ENCODE results near the gene TMEM98. TPM values are rescaled to one million over a fixed set of nuclear protein-coding genes. Genes with fewer than 3 reads are reported as not detected.
"Not testable (repeated sequence)": the region's sequence is repeated elsewhere in the genome, so short reads cannot be mapped to it uniquely, and the experiment has no call there.

TMEM98 gene
- total RNA-seq, 2 experiments from 2014 or later, result 2.7 to 4.4 TPM

DNA sequence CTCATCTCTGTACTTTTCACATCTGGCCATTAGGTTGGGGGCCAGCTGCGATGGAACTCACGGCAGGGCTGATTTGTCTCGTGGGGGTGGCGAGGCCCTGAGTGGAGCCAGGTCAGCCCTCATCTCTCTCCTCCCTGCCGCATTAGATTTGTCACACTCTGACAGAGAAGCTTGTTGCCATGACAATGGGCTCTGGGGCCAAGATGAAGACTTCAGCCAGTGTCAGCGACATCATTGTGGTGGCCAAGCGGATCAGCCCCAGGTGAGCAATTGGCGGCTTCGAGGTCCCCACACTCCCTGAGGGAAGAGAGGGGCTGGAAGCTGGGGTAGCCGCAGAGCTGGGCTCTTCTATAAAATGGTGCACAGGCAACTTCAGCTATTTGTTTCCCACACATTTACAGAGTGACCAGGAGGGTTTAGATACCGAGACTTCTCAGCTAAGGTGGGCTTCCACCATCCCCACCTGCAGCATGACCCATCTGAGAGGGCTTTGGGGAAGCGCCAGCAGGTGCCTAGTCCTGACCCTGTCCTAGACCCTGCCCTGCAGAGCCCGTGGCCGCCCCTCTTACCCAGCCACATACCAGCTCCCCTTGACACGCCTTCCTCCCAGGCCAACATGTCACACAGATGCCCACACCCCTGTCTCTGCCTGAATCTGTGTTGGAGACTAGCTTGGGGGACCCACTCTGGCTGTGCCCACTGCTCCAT is 8.4 kb downstream of the TMEM98 start:
- ChIA-PET POLR2A (interaction anchor here (0.9 to 1.4 kb wide), 2 partner anchors 26 to 141 kb away, joined by 3 to 4 read pairs; no protein-coding TSS in a partner anchor), CTCF (interaction anchor here (0.7 to 6.9 kb wide), 16 partner anchors 10 to 277 kb away, joined by 3 to 64 read pairs (median 4); partner anchors contain the start of gene MYO1D)
- DNase-seq, result no peak

DNA sequence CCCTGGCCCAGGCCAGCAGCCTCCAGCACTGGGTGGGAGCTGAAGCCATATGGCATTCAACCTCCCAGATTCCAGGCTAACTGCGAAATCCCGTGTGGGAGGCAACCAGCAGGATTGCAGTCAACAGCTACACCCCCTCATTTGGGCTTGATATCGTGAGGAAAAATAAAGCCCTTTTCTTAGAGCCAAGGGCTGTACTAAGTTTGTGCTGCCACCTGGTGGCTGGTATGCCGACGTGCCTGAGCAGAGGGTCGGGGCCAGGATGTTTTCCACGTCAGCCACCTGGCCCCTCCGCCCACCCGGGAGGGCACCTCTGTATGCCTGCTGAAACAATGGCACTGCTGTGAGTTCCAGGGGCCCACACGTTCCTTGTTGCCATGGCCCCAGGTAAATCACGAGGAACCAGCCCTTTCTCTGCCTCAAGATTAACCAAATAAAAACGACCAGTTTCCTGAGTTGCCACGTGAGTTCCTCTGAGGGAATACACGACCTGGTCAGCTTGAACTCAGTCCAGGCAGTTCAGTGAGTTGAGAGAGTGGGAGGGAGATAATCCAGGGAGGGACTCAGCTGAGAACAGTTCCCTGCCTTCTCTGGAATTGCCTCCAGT is 9.0 kb downstream of the TMEM98 start:
- POLR2A ChIA-PET, result interaction anchor here (0.9 kb wide), 1 partner anchor 142 kb away, joined by 3 read pairs; no protein-coding TSS in a partner anchor

More for the DNA sequence above, 8.4 kb downstream of the TMEM98 start:
- H3K27me3 Mint-ChIP-seq, result peaks cover 18% of the 10 kb centered on the region
- peaks cover 6% of the 10 kb centered on the region for H3K4me1 Mint-ChIP-seq
- no peaks in the 10 kb centered on the region for H3K36me3 Mint-ChIP-seq (ENCODE audit: low read depth)
- H3K9me3 Mint-ChIP-seq, result peaks cover under 1% of the 10 kb centered on the region
- H3K4me3 Mint-ChIP-seq, result no peak overlapping the region
- H3K27ac Mint-ChIP-seq, result no peak overlapping the region

DNA sequence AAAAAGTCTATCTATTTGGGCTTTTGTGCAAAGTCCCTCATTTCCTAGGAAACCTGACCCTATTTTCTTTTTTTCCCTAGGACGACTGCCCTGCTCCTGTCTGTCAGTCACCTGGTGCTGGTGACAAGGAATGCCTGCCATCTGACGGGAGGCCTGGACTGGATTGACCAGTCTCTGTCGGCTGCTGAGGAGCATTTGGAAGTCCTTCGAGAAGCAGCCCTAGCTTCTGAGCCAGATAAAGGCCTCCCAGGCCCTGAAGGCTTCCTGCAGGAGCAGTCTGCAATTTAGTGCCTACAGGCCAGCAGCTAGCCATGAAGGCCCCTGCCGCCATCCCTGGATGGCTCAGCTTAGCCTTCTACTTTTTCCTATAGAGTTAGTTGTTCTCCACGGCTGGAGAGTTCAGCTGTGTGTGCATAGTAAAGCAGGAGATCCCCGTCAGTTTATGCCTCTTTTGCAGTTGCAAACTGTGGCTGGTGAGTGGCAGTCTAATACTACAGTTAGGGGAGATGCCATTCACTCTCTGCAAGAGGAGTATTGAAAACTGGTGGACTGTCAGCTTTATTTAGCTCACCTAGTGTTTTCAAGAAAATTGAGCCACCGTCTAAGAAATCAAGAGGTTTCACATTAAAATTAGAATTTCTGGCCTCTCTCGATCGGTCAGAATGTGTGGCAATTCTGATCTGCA is 12.9 kb downstream of the TMEM98 start:
- Mint-ChIP-seq H3K4me1 (peaks cover 6% of the 10 kb centered on the region), H3K27ac (no peak overlapping the region), H3K36me3 (ENCODE audit: low read depth) (no peaks in the 10 kb centered on the region), H3K4me3 (no peak overlapping the region), H3K9me3 (peaks cover 2% of the 10 kb centered on the region), H3K27me3 (peaks cover 7% of the 10 kb centered on the region)
- CTCF ChIA-PET, result interaction anchor here (0.6 to 6.9 kb wide), 9 partner anchors 12 to 162 kb away, joined by 3 to 64 read pairs (median 4); partner anchors contain the start of gene MYO1D
- no peak for DNase-seq
- POLR2A ChIA-PET, result no interaction called here

More for the DNA sequence above, 9.0 kb downstream of the TMEM98 start:
- no peaks in the 10 kb centered on the region for H3K36me3 Mint-ChIP-seq (ENCODE audit: low read depth)
- peak; percentile 69 for DNase-seq
- peak overlapping the region; percentile 10 for H3K4me3 Mint-ChIP-seq
- H3K9me3 Mint-ChIP-seq, result peaks cover 2% of the 10 kb centered on the region
- peaks cover 6% of the 10 kb centered on the region for H3K4me1 Mint-ChIP-seq
- no peak overlapping the region for H3K27ac Mint-ChIP-seq
- CTCF ChIA-PET, result interaction anchor here (0.9 to 6.9 kb wide), 11 partner anchors 18 to 278 kb away, joined by 3 to 64 read pairs (median 5); partner anchors contain the start of gene MYO1D
- H3K27me3 Mint-ChIP-seq, result peaks cover 13% of the 10 kb centered on the region

DNA sequence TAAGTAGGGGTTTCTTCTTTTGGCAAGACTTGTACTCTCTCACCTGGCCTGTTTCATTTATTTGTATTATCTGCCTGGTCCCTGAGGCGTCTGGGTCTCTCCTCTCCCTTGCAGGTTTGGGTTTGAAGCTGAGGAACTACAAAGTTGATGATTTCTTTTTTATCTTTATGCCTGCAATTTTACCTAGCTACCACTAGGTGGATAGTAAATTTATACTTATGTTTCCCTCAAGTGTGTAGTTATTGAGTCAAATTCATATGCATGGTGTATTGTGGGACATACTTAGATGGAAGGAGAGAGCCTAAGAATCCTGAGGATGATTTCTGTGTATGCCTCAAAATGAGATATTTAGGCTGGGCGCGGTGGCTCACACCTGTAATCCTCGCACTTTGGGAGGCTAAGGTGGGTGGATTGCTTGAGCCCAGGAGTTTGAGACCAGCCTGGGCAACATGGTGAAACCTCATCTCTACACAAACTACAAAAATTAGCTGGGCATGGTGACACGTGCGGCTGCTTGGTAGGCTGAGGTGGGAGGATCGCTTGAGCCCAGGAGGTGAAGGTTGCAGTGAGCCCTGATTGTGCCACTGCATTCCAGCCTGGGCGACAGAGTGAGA is 13.6 kb downstream of the TMEM98 start:
- POLR2A ChIA-PET, result no interaction called here

DNA sequence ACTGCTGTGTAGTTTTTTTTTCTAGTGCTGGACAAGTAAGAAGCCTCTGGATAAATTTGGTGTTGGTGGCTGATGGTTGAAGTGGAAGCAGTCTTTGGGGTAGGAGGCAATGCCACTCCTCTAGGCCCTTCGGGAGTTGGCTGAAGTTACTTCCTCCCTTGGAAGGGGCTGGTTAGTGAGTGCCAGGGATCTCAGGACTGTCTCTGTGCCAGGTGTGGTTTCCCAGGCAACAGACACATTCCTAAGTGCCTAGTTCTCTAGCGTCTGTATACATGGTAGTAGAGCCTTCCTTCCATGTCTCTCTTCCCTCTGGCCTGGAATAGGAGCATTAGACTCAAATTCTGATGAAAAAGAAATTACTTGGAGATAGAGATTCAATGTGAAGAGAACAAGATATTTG is 15.3 kb downstream of the TMEM98 start:
- POLR2A ChIA-PET, result no interaction called here
- no peaks in the 10 kb centered on the region for H3K4me1 Mint-ChIP-seq
- H3K27ac Mint-ChIP-seq, result no peak overlapping the region
- peaks cover 2% of the 10 kb centered on the region for H3K9me3 Mint-ChIP-seq
- peaks cover 14% of the 10 kb centered on the region for H3K27me3 Mint-ChIP-seq
- no peaks in the 10 kb centered on the region for H3K36me3 Mint-ChIP-seq (ENCODE audit: low read depth)
- CTCF ChIA-PET, result no interaction called here
- no peak for DNase-seq
- no peak overlapping the region for H3K4me3 Mint-ChIP-seq

More for the DNA sequence above, 13.6 kb downstream of the TMEM98 start:
- no peak for DNase-seq
- H3K27me3 Mint-ChIP-seq, result peaks cover 7% of the 10 kb centered on the region
- H3K4me1 Mint-ChIP-seq, result peaks cover 6% of the 10 kb centered on the region
- H3K36me3 Mint-ChIP-seq (ENCODE audit: low read depth), result no peaks in the 10 kb centered on the region
- H3K9me3 Mint-ChIP-seq, result peaks cover 2% of the 10 kb centered on the region
- no peak overlapping the region for H3K4me3 Mint-ChIP-seq
- CTCF ChIA-PET, result interaction anchor here (0.6 to 6.9 kb wide), 8 partner anchors 21 to 163 kb away, joined by 3 to 64 read pairs (median 4); partner anchors contain the start of gene MYO1D
- H3K27ac Mint-ChIP-seq, result no peak overlapping the region

DNA sequence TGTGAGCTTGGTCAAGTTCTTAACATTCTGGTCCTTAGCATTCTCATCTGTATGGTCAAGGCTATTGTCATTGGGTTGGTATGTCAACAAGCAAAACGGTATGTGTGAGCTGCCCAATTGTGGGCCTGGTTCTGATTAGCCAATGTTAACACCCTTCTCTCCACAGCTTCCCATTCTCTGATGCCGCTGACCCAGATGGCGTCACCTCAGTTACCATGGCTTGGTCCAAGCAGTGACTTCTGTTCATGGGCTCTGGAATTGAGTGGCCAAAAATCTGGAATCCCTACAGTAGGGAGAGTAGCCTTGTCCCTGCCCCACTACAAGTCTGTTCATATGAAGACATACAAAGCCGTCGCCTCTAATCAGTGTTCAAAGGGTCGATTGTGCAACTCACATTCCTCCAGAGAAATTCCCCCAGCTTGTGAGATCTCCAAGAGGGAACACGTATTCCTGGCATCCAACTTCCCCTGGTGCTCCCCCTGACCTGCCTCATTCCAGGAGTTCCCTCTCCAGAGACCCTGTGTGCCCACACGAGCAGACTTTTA is 15.8 kb downstream of the TMEM98 start:
- ChIA-PET POLR2A (no interaction called here), CTCF (no interaction called here)
- Mint-ChIP-seq H3K36me3 (ENCODE audit: low read depth) (no peaks in the 10 kb centered on the region), H3K27ac (no peak overlapping the region), H3K4me1 (no peaks in the 10 kb centered on the region), H3K4me3 (no peak overlapping the region), H3K27me3 (peaks cover 17% of the 10 kb centered on the region), H3K9me3 (peaks cover 2% of the 10 kb centered on the region)
- no peak for DNase-seq

DNA sequence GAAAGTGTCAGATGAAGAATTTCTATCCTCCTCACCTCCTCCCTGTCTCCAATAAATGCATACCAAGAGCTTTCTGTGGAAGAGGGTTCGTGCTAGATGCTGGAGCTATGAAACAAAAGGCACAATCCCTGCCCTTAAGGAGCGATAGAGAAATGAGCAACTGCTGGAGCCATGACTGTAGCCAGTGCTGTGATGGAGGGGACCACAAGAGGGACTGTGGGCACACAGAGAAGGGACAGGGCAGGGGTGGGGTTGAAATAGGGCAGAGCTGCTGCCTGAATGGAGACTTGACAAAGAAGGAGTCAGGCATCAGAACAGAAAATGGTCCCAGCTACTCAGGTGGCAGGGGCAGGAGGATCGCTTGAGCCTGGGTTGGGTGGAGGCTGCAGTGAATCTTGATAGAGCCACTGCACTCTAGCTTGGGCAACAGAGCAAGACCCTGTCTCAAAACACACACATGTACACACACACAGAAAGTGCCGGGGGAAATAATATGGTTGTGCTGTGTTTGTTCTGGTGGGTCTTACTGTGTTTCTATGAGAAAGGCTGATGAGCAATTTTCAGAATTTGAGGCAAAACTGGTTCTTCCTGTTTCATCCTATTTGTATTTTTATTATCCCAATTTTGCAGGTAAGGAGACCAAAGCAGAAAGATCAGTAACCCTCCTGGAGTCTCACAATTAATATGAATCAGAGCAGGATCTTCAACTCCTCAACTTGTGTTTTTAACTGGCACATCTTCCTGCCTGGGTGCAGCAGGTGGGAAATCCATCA is 16.5 kb downstream of the TMEM98 start:
- ChIA-PET POLR2A (no interaction called here), CTCF (no interaction called here)
- H3K27ac Mint-ChIP-seq, result no peak overlapping the region
- H3K4me1 Mint-ChIP-seq, result no peaks in the 10 kb centered on the region
- H3K27me3 Mint-ChIP-seq, result peaks cover 24% of the 10 kb centered on the region
- H3K36me3 Mint-ChIP-seq (ENCODE audit: low read depth), result no peaks in the 10 kb centered on the region
- H3K4me3 Mint-ChIP-seq, result no peak overlapping the region
- H3K9me3 Mint-ChIP-seq, result peaks cover 2% of the 10 kb centered on the region
- no peak for DNase-seq

DNA sequence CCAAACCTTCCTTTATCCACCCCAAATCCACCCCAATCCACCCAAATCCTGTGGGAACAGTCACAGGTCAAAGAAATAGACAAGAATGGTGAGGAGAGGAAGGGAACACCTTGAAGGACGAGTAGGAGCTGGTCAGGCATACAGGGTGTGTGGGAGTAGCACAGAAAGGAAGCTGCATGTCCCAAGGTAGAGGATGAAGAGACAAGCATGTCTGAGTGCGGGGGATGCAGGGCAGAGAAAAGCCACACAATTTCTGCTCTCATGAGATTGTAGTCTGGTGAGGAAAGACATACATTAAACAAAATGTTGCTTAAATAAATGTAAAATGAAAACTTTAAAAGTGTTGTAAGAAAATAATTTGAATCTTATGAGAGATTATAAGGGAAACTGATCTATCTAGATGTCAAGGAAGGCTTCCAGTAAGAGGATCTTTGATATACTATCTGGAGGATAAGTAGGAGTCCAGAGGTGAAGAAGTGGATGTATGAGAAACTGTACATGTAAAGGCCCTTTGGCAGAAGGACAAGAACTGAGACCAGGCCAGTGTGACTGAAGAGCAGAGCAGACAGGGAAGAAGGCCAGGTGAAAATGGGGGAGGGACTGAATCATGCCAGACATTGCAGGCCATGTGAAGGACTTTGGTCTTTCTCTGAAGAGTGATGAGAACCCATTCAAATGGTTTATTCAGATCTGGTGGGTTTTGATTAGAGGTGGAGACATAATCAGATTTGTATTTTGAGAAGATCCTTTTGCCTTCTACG is 18.6 kb downstream of the TMEM98 start:
- ChIA-PET CTCF (interaction anchor here (1.1 kb wide), 1 partner anchor 11 kb away, joined by 5 read pairs; no protein-coding TSS in a partner anchor), POLR2A (no interaction called here)
- no peak overlapping the region for H3K27ac Mint-ChIP-seq

DNA sequence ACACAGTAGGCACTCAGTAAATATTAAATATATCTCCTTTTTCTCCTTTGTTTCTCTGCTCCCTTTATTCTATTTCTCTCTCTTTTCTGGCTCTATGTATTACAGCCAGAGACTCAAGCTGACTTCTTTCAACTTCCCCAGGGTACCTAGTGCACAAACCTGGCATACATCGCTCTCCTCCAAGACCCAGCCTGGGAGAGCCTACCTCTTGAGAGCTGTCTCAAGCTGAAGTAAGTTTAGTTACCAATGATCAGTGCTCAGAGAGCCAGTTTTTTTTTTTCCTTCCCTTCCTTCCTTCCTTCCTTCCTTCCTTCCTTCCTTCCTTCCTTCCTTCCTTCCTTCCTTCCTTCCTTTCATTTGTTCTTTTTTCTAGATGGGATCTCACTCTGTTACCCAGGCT is 19.8 kb downstream of the TMEM98 start:
- CTCF ChIA-PET, result no interaction called here
- DNase-seq, result no peak
- POLR2A ChIA-PET, result interaction anchor here (0.6 kb wide), 1 partner anchor 461 kb away, joined by 3 read pairs; the partner anchor contains the start of gene CDK5R1
- no peaks in the 10 kb centered on the region for H3K36me3 Mint-ChIP-seq (ENCODE audit: low read depth)
- H3K27ac Mint-ChIP-seq, result no peak overlapping the region
- no peaks in the 10 kb centered on the region for H3K4me1 Mint-ChIP-seq
- no peaks in the 10 kb centered on the region for H3K9me3 Mint-ChIP-seq
- H3K4me3 Mint-ChIP-seq, result no peak overlapping the region
- peaks cover 39% of the 10 kb centered on the region for H3K27me3 Mint-ChIP-seq

More for the DNA sequence above, 18.6 kb downstream of the TMEM98 start:
- DNase-seq, result no peak
- Mint-ChIP-seq H3K9me3 (no peaks in the 10 kb centered on the region), H3K36me3 (ENCODE audit: low read depth) (no peaks in the 10 kb centered on the region), H3K27me3 (peaks cover 30% of the 10 kb centered on the region), H3K4me3 (no peak overlapping the region), H3K4me1 (no peaks in the 10 kb centered on the region)

DNA sequence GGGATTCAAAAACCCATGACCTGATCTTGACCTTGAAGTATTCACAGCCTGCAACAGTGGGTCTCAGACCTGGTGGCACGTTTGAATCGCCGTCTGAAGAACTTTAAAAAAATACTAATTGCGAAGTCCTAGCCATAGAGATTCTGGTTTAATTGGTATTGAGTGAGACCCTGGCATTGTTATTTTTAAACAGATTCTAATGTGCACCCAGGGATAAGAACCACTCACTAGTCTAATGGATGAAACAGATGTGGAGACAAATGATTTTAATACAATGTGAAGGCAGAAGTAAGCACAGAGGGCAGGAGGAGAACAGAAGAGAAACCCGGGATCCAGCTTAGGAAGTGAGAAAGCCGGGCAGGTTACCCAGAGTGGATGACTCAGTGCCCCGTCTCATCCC is 21.2 kb downstream of the TMEM98 start:
- ChIA-PET POLR2A (no interaction called here), CTCF (no interaction called here)
- H3K4me1 Mint-ChIP-seq, result no peaks in the 10 kb centered on the region

DNA sequence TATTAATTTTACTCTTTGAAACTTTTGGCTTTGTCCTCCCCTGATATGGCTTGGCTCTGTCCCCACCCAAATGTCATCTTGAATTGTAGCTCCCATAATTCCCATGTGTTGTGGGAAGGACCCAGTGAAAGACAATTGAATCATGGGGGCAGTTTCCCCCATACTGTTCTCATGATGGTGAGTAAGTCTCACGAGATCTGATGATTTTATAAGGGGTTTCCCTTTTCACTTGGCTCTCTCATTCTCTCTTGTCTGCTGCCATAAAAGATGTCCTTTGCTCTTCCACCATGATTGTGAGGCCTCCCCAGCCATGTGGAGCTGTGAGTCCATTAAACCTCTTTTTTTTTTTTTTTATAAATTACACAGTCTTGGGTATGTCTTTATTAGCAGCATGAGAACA is 24.5 kb downstream of the TMEM98 start:
- H3K4me3 Mint-ChIP-seq; H3K4me1 Mint-ChIP-seq; H3K27ac Mint-ChIP-seq; H3K9me3 Mint-ChIP-seq; POLR2A ChIA-PET; H3K36me3 Mint-ChIP-seq (ENCODE audit: low read depth); DNase-seq: not testable (repeated sequence)
- CTCF ChIA-PET, result interaction anchor here (1.6 kb wide), 1 partner anchor 14 kb away, joined by 3 read pairs; no protein-coding TSS in a partner anchor
- H3K27me3 Mint-ChIP-seq, result peaks cover 54% of the 10 kb centered on the region

More for the DNA sequence above, 21.2 kb downstream of the TMEM98 start:
- H3K27ac Mint-ChIP-seq, result no peak overlapping the region
- no peaks in the 10 kb centered on the region for H3K9me3 Mint-ChIP-seq
- H3K36me3 Mint-ChIP-seq (ENCODE audit: low read depth), result no peaks in the 10 kb centered on the region
- no peak for DNase-seq
- peaks cover 44% of the 10 kb centered on the region for H3K27me3 Mint-ChIP-seq
- no peak overlapping the region for H3K4me3 Mint-ChIP-seq
